WTC11 (cell line): ENCODE data around the gene CPSF7.

ENCODE experiments used
- ATF3 ChIP-seq: sonication (generic); formaldehyde crosslinking; conservative IDR thresholded peaks from 2 replicates; pipeline ENCODE4 v1.8.1; 2022; ENCODE audit warnings: mild to moderate bottlenecking, missing genetic modification reagents
- CREM ChIP-seq: sonication (generic); formaldehyde crosslinking; IDR thresholded peaks from 2 replicates; pipeline ENCODE4 v1.8.1; 2022; ENCODE audit warnings: mild to moderate bottlenecking, missing genetic modification reagents, moderate library complexity
- SMAD4 ChIP-seq: sonication (generic); formaldehyde crosslinking; IDR thresholded peaks from 2 replicates; pipeline ENCODE4 v1.8.0; 2022; ENCODE audit warnings: mild to moderate bottlenecking, missing genetic modification reagents
- SP1 ChIP-seq: sonication (generic); formaldehyde crosslinking; conservative IDR thresholded peaks from 2 replicates; pipeline ENCODE4 v1.8.1; 2022; ENCODE audit warnings: missing genetic modification reagents
- TEAD4 ChIP-seq: sonication (generic); formaldehyde crosslinking; IDR thresholded peaks from 2 replicates; pipeline ENCODE4 v1.8.0; 2022; ENCODE audit warnings: mild to moderate bottlenecking, missing genetic modification reagents
- USF2 ChIP-seq: sonication (generic); formaldehyde crosslinking; IDR thresholded peaks from 2 replicates; pipeline ENCODE4 v1.8.1; 2023; ENCODE audit warnings: mild to moderate bottlenecking, missing genetic modification reagents, moderate library complexity

DNA sequence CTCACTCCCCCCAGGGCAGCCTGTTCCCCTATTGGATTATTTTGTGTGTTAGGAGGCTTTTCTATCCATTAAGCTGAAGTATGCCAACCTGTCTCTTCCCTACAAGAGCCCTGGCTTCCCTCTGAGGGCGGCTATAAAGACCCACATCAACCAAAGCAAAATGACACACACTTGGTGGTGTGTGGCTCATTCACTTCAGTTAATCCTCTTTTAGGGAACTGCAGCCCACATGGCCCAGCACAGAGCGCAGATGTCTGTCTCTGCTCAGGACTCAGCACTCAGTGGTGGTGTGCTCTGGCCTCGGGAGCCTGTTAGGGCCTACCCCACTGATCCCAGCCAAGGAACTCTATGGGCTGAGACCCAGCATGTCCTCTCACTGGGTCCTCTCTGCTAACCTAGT lies 46.6 kb upstream of the CPSF7 start:
- TF ChIP-seq CREM (CRISPR knock-in tag) (no peak), SP1 (CRISPR knock-in tag) (no peak), SMAD4 (CRISPR knock-in tag) (no peak), ATF3 (no peak), USF2 (CRISPR knock-in tag) (no peak), TEAD4 (CRISPR knock-in tag) (no peak)
